Muscle of back (tissue), 11 donors: ENCODE measurements around the gene SPIRE1. TPM values are rescaled to one million over a fixed set of nuclear protein-coding genes. Genes with fewer than 3 reads are reported as not detected.
"Not testable (repeated sequence)": the region's sequence is repeated elsewhere in the genome, so short reads cannot be mapped to it uniquely, and the experiment has no call there.

Experiments
- DNase-seq, 3 donors: peaks; one replicate each; pipeline versions ENCODE4 v3.0.0 to v3.0.0-alpha.2; 2013
- polyA plus RNA-seq, 10 donors: library from polyadenylated mRNA; unstranded; fragments of 120-200 nt; gene quantifications; one replicate each; pipeline ENCODE4 v1.2.1, GENCODE V29; 2013; ENCODE audit not compliant: insufficient read length in 10 of 10

SPIRE1 gene
- polyA plus RNA-seq, 10 donors: 9.7 to 16.7 (median 13.8) TPM

DNA sequence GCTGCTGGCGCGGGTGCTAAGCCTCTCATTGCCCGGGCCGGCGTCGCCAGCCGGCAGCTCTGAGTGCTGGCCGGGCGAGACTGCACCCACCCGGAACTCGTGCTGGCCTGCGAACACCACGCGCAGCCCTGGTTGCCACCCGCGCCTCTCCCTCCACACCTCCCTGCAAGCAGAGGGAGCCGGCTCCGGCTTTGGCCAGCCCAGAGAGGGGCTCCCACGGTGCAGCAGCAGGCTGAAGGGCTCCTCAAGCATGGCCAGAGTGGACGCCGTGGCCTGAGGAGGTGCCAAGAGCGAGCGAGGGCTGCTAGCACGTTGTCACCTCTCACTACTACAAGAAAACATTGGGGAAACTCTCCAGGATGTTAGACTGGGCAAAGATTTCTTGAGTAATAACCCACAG is 98.6 kb downstream of the SPIRE1 start:
- DNase-seq: no peak

- no peak for DNase-seq
Observed at GRCh38 chr18:12556946-12557806, 100.7 kb downstream of the SPIRE1 start.

GRCh38 chr18:12554796-12555388 is 103.0 kb downstream of the SPIRE1 start:
- DNase-seq: no peak

DNA sequence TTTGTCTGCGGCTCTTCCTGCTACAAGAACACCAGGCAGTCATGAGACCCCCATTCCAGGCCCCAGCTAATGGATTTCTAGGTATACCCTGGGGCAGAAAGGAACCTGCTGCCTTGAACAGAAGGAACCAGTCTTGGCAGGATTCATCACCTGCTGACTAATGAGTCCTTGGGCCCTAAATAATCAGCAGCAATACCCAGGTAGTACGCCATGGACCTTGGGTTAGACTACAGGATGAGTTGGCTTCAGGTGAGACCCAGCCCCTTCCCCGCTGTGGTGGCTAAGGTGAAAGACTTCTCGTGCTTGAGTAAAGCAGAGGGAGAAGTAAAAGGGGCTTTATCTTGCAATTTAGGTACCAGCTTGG is 105.0 kb downstream of the SPIRE1 start:
- no peak for DNase-seq

DNA sequence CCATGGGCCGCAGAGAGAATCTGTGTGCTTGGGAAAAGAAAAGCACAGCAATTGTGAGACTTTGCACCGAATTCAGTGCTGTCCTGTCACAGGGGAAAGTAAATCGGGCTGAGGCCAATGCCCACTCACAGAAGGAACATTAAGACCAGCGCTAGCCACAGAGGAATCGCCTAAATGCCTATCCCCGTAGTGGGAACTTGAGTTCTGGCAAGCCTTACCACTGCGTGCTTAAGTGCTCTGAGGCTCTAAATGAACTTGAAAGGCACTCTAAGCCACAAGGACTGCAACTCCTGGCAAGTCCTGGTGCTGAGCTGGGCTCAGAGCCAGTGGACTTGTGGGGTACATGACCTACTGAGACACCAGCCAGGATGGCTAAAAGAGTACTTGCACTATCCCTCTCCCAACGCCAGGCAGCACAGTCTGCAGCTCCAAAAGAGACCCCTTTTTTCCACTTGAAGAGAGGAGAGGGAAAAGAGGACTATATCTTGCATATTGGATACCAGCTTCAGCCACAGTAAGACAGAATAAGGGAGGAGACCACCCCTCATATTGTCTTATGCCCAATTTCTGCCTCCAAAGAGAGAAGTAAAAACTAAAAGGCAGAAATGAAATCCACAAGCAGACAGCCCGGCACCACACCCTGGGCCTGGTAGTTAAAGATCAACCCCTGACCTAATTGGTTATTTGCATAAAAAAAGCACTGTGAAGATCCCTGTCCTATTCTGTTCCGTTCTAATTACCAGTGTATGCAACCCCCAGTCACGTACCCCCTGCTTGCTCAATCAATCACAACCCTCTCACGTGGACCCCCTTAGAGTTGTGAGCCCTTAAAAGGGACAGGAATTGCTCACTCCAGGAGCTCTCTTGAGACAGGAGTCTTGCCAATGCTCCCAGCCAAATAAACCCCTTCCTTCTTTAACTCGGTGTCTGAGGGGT is 105.7 kb downstream of the SPIRE1 start:
- not testable (repeated sequence) for DNase-seq

GRCh38 chr18:12551466-12551865 is 106.4 kb downstream of the SPIRE1 start:
- DNase-seq: not testable (repeated sequence)

- no peak for DNase-seq
Observed at GRCh38 chr18:12543697-12544096, 114.2 kb downstream of the SPIRE1 start.

DNA sequence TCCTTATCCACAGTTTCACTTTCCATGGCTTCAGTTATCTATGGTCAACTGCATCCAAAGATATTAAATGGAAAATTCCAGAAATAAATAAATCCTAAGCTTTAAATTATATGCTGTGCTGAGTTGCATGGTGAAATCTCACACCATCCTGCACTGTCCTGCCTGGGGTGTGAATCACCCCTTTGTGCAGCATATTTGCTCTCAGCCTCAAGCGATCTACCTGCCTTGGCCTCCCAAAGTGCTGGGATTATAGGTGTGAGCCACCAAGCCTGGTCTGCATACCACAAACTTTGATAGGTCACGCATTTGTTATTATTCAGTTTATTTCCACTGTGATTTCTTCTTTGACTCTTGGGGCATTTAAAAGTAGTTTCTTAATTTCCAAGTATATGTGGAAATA is 117.2 kb downstream of the SPIRE1 start:
- DNase-seq: no peak

- DNase-seq: not testable (repeated sequence)
Observed at GRCh38 chr18:12539158-12539557, 118.7 kb downstream of the SPIRE1 start.

DNA sequence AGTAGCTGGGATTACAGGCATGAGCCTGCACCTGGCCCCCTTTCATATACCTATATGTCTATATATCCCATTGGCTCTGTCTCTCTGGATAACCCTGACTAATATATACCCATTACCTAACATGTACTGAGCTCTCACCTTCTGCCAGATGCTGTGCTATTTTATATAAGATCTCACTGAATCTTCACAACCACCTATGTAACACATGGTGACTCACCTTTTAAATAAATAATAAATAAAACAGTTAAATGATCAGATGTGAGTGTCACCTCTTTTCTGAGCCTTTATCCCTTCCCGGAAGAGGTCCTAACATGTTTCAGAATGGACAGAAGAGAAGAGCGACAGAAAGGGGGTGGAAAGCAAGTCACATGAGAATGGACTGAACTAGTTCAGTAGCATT is 123.1 kb downstream of the SPIRE1 start:
- DNase-seq: no peak

DNA sequence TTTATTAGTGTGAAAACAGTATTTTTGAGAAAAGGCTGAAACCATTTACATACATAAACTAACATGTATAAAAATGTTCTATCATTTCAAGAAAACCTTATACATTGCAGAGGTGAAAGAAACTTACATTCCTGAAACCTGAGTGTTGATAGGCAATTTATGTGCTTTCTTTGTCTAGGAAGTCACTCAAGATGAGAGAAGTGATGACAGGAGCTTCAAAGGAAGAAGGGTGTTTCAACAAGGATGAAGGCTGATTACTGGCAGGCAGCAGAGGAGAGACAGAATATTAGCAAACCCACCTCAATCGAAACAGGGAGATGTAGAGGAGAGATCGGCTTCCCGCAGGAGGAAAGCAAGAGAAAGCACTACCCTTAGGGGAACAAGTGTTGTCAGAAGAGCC is 125.2 kb downstream of the SPIRE1 start:
- DNase-seq: no peak

DNA sequence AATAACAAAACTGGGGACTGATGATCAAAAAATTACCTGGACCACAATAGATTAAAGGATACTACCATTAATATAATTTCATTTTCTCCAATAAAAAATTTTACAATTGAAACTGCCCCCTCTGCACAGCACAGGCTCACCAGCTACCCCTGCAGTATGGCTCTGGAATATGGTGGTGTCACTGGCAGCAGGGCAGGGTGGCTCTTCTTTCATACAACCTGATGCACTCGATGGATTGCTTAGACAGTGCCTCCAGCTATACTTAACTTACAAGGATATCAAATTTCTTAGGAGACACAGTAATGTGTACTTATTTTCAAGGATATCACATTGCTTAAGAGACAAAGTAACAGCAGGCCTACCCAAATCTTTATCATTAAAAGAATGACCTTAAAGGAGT is 126.2 kb downstream of the SPIRE1 start:
- no peak for DNase-seq

DNA sequence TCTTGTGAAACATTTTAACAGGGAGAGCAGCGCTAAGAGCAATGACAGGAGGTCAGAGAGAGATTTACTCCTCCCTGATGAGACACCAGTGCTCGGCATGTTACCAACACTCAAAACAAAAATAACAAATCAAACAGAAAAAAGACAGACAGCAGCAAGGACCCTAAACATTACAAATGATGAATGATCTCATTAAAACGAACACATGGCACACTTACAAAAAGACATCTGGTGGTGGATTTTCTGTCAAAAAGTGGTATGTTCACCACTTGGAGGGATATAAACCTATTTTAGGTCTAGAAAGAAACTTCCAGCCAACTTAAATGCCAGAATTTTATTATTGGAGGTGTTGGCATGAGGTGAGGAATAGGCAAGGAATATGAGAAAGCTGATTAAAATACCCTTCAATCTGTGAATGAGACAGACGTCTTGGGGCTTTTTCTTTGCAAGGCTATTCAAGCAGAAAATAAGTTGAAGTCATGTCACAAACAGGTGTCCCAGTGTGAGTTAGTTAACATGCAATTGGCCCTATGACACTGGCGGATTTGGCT is 137.4 kb downstream of the SPIRE1 start:
- DNase-seq: peak in 2 of 3 donors; percentile 10 to 15

- no peak for DNase-seq
Observed at GRCh38 chr18:12518832-12519531, 138.9 kb downstream of the SPIRE1 start.

GRCh38 chr18:12518326-12518725 is 139.6 kb downstream of the SPIRE1 start:
- peak in 1 of 3 donors; percentile 22 for DNase-seq

DNA sequence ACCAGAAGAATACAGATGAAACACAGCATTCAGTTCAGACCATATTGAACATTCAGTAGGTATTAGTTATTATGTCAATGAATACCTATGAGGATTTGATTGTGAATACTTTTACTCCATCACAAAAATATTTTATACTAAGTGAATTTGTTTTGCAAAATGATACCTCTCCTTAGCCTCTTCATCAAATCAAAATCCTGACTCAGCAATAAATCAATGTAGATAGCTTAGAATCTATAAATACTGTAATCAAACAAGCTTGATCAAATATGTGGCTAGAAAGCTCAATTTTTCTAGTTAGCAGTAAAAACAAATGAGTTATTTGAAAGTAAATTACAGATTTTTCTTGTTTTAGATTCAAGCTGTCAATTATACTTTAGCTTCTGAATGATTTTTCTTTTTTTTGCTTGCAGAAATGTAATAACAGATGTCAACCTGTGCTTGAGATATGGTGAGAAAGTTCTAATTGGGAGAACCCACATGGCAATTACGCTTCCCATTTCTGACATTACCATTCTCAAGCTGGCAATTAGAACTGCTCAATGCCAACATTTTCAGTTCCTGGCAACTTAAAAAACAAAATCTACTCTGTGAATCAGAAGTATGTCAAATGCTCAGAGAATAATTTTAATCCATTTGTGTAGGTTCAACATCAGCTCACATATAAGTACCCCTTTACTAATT is 140.6 kb downstream of the SPIRE1 start:
- no peak for DNase-seq

- no peak for DNase-seq
Observed at GRCh38 chr18:12516049-12516630, 141.8 kb downstream of the SPIRE1 start.

DNA sequence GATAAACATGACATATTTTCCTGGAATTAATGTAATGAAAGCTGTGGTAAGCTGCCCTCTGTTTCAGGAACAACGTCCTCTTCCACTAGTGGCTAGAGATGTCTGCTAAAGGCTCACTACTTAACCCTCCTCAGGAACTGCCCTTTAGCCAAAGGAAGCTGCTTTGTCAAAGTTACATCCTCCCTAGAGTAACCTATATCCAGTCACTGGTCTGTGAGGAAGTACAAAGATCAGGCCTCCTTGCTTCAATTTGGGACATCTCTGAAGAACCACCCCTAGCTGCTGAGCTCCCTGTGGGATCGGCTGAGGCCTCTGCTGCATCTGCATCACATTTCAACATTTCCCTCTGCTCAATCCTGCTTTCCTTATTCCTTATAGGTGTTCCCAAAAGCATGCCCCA is 142.4 kb downstream of the SPIRE1 start:
- DNase-seq: peak in 1 of 3 donors; percentile 11

DNA sequence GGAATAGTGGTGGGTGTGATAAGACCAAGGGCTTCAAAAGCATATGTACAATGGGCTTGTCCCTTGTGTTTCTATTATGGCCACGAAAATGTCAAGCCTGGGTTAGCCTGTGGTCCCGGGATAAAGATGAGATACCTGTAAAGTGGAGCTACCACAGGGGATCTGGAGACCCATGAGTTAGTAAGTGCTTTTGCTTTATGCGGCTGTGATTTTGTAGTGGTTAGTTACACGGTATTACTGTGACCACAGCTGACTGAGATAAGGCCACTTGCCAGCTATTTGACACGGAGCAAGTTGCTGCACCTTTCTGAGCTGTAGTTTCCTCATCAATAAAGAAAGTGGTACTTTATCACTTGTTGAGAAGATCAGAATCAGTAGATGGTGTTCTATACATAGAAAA is 150.9 kb downstream of the SPIRE1 start:
- no peak for DNase-seq

GRCh38 chr18:12500986-12501385 is 156.9 kb downstream of the SPIRE1 start:
- DNase-seq: no peak
